A673 (cell line): Measurements from ENCODE around the gene RPRD1B. TPM values are rescaled to one million over a fixed set of nuclear protein-coding genes. Genes with fewer than 3 reads are reported as not detected.

Source experiments
- BruUV-seq: library from RNA; stranded (reverse); fragments of 400-500 nt; replicated peaks from 2 replicates; lab custom pipeline; 2021; lab: Mats Ljungman, UMichigan
- CTCF ChIA-PET: fragments of 300-600 bp; sonication (Branson Sonifier 250); formaldehyde crosslinking; loops from one replicate; lab custom pipeline; 2022; ENCODE audit warnings: antibody characterized with exemption; lab: Charles Lee
- POLR2A ChIA-PET: fragments of 300-600 bp; sonication (Branson Sonifier 250); formaldehyde crosslinking; loops from one replicate; lab custom pipeline; 2022; ENCODE audit warnings: antibody characterized with exemption; ENCODE audit not compliant: low non-redundant PET; lab: Charles Lee
- DNase-seq: peaks from one replicate; pipeline ENCODE4 v3.0.0-alpha.2; 2015; ENCODE audit warnings: low spot score
- H3K27ac ChIP-seq: fragments of 200-600 bp; sonication (generic); 2 replicates; pipeline ENCODE4 v1.5.1; 2016; ENCODE audit warnings: mixed run types, low read depth, mild to moderate bottlenecking, mixed read lengths, antibody characterized with exemption, low read length; ENCODE audit not compliant: poor library complexity, severe bottlenecking
- H3K27me3 ChIP-seq: fragments of 200-600 bp; sonication (generic); replicated peaks from 2 replicates; pipeline ENCODE4 v1.6.1; 2017; ENCODE audit warnings: mixed run types, low read depth, mild to moderate bottlenecking, mixed read lengths, antibody characterized with exemption, low read length; ENCODE audit not compliant: insufficient read depth, poor library complexity
- H3K36me3 ChIP-seq: fragments of 200-600 bp; sonication (generic); 2 replicates; pipeline ENCODE4 v1.6.1; 2016; ENCODE audit warnings: mixed run types, mild to moderate bottlenecking, mixed read lengths, antibody characterized with exemption, low read length; ENCODE audit not compliant: insufficient read depth, poor library complexity, severe bottlenecking
- H3K4me1 ChIP-seq: fragments of 200-600 bp; sonication (generic); 2 replicates; pipeline ENCODE4 v1.6.1; 2017; ENCODE audit warnings: mixed run types, mild to moderate bottlenecking, mixed read lengths, antibody characterized with exemption, low read length; ENCODE audit not compliant: insufficient read depth, poor library complexity, severe bottlenecking
- H3K4me3 ChIP-seq: fragments of 200-600 bp; sonication (generic); 2 replicates; pipeline ENCODE4 v1.5.1; 2016; ENCODE audit warnings: low read depth, mixed run types, mild to moderate bottlenecking, mixed read lengths, low read length; ENCODE audit not compliant: poor library complexity, severe bottlenecking
- H3K9me3 ChIP-seq: fragments of 200-600 bp; sonication (generic); 2 replicates; pipeline ENCODE4 v1.6.1; 2016; ENCODE audit warnings: mixed run types, low read depth, mild to moderate bottlenecking, mixed read lengths, antibody characterized with exemption, low read length; ENCODE audit not compliant: poor library complexity, severe bottlenecking
- CTCF ChIP-seq: fragments of 300-800, 200-600 bp; sonication (generic); conservative IDR thresholded peaks from 2 replicates; pipeline ENCODE4 v1.5.1; 2017; ENCODE audit warnings: low read depth, mild to moderate bottlenecking, antibody characterized with exemption, low read length, moderate library complexity, mixed read lengths
- EZH2 ChIP-seq: fragments of 200-600 bp; sonication (generic); IDR thresholded peaks from 2 replicates; pipeline ENCODE4 v1.6.1; 2017; ENCODE audit warnings: borderline replicate concordance, low read depth, mild to moderate bottlenecking, mixed read lengths, antibody characterized with exemption, low read length; ENCODE audit not compliant: poor library complexity, severe bottlenecking
- intact Hi-C: fragments of 100-400 bp; cut with micrococcal nuclease; formaldehyde crosslinking; loops from one replicate; pipeline ENCODE4 v1.10.0; 2022; ENCODE audit not compliant: unreplicated experiment
- total RNA-seq: library from RNA; stranded (reverse); gene quantifications from 2 replicates; pipeline ENCODE4 v1.2.3, GENCODE V29; 2021

RPRD1B gene
- total RNA-seq, 1 experiment from 2014 or later, result 36.1 TPM

DNA sequence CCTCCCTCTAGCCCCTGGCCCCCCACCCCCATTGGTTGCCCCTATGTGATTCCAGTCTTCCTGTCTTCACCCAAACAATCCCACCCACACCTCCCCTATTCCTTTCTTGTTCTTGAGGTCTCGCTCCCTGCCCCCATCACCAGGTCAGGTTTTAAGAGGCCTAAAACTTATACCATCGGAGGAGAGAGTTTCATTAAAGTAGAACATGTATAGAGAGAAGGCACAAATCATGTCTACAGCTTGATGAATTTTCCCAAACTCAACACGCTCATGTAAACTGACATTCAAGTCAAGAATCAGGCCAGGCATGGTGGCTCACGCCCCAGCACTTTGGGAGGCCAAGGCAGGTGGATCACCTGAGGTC, 87.1 kb downstream of the RPRD1B start:
- TF ChIP-seq EZH2 (no peak), CTCF (no peak)
- no peaks in the 10 kb centered on the region for H3K9me3 ChIP-seq
- H3K27ac ChIP-seq, result no peak overlapping the region
- H3K4me1 ChIP-seq, result no peaks in the 10 kb centered on the region
- BruUV-seq, result no TSS peak
- DNase-seq, result no peak
- POLR2A ChIA-PET, result no interaction called here
- no peak overlapping the region for H3K4me3 ChIP-seq
- intact Hi-C loops, result no loop called here
- no peaks in the 10 kb centered on the region for H3K36me3 ChIP-seq
- CTCF ChIA-PET, result no interaction called here
- no peaks in the 10 kb centered on the region for H3K27me3 ChIP-seq

DNA sequence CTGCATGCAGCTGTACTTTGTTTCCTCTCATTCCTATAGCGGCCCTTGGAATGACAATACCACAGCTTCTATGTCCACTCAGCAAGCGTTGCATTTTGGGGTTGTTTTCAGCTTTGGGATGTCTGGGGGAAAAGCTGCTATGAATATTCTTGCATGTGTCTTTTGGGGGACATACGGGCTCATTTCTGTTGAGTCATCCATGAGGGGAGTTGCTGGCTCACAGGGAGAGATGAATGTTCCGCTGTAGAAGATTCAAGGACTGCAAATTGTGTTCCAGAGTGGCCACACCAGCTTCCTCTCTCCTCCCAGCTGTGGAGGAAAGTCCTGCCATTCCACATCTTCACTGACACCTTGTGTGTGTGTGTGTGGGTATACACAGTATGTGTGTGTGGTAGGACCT, 88.2 kb downstream of the RPRD1B start:
- no peak for TF ChIP-seq CTCF
- TF ChIP-seq EZH2, result no peak
- H3K27me3 ChIP-seq, result no peaks in the 10 kb centered on the region
- CTCF ChIA-PET, result no interaction called here
- H3K36me3 ChIP-seq, result no peaks in the 10 kb centered on the region
- no peak for DNase-seq
- H3K4me3 ChIP-seq, result no peak overlapping the region
- no peaks in the 10 kb centered on the region for H3K4me1 ChIP-seq
- no peaks in the 10 kb centered on the region for H3K9me3 ChIP-seq
- intact Hi-C loops, result no loop called here
- POLR2A ChIA-PET, result no interaction called here
- H3K27ac ChIP-seq, result no peak overlapping the region
- BruUV-seq, result no TSS peak

DNA sequence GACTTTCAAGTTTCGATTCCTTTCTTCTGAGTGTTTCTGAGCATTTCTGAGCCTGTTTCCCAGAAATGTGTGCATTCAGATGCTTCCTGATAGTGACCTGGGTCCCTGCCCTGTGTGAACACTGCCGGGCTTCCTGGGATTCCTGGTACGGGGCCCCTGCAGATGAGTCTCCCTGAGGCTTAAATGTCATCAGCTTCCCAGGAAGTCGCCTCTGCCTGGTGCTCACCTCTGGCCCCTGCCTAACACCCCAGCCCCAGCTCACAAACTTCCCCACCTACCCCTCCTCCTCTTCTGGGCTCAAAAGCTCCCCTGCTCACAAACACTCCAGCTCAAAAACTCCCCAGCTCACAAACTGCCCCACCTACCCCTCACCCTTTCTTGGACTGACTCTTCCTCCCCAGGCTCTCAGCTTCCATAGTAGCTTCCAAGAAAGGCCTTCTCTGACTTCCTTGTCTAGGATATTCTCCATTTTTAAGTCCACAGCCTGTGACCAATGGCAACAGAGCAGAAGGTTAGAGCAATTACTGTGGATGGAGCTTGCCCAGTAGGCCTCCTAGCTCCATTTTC, 89.6 kb downstream of the RPRD1B start:
- no peak for TF ChIP-seq EZH2
- TF ChIP-seq CTCF, result no peak
- CTCF ChIA-PET, result interaction anchor here (0.8 kb wide), 1 partner anchor 98 kb away, joined by 3 read pairs; no protein-coding TSS in a partner anchor
- Histone ChIP-seq H3K27ac (no peak overlapping the region), H3K4me3 (no peak overlapping the region), H3K4me1 (no peaks in the 10 kb centered on the region), H3K9me3 (no peaks in the 10 kb centered on the region), H3K36me3 (no peaks in the 10 kb centered on the region), H3K27me3 (no peaks in the 10 kb centered on the region)
- DNase-seq, result no peak
- POLR2A ChIA-PET, result no interaction called here
- no TSS peak for BruUV-seq
- intact Hi-C loops, result no loop called here
